DMS 273 treated with DMSO at 0.1 percent for 48 hours (cell line): Measurements from ENCODE around the gene C8G.

Source experiments
- DNase-seq: peaks from one replicate; lab custom pipeline; 2025; lab: John Stamatoyannopoulos, UW

C8G gene

DNA sequence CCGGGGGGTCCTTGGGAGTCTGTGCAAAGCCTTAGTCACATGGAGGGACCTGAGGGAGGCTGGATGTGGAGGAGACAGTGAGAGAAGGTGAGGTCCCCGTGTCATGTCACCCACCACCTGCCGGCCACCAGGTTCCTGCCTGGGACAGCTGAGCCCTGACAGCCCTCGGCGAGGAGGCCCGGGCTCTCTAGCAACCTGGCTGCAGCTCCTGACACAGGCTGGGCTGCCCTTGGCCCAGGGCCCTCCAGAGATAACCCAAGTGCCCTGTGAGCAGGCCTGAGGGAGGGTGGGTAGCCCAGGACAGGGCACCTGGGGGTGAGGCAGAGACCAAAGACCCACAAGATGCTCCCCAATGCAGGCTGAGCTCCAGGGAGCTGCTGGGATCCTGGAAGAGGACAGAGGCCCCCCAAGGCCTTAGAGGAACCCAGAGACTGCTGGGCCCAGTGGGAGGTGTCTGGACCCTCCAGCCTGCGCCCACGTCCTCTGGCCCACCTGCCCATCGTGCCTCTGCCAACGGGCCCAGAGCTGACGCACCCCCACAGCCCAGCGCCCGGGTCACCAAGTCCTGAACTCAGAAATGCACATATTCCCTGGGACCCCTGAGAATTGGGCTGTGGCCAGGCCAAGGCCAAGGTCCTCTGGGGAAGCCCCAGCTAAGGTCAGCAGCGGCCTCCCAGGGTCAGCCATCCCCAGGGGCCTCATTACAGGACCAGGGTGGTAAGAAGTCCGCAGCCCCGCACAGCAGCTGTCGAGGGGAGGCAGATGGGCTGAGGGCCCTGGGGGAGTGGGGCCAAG lies 23.5 kb downstream of the C8G start:
- DNase-seq, result no peak

DNA sequence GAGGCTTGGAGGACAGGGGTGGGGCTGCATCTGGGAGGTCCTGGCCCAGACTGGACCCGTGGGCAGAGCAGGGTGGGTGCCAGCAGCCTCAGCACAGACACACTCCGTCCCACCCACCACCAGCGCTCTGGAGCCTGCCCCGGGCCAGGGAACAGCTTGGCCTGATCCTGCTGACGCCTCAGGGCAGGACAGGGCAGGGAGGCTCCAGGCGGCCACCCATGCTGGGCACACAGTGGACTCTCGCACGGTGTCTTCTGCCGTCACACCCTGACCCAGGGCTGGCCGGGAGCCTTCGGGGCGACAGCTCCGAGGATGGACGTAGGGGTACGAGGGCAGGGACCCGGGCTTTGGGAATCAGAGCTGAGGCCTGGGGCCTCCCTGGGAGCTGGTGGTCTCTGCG lies 24.1 kb downstream of the C8G start:
- DNase-seq, result no peak

DNA sequence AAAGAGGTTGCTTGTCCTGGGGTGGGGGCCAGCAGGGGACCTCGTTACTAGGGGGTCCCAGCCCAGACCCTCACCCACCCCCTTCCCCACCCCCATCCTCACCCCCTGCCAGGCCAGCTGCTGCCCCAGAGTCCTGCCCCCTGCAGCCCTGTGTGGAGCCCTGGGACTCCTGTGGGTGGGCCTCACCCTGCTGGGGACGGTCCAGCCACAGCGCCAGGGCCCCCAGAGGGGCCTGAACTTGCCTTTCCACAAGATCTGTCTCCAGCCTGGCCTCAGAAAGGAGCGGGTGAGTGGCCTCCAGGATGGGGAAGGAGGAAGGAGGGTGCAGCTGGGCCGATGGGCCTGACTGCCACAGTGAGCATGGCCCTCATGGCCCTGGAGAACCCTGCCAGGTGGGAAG lies 24.7 kb downstream of the C8G start:
- DNase-seq, result no peak

DNA sequence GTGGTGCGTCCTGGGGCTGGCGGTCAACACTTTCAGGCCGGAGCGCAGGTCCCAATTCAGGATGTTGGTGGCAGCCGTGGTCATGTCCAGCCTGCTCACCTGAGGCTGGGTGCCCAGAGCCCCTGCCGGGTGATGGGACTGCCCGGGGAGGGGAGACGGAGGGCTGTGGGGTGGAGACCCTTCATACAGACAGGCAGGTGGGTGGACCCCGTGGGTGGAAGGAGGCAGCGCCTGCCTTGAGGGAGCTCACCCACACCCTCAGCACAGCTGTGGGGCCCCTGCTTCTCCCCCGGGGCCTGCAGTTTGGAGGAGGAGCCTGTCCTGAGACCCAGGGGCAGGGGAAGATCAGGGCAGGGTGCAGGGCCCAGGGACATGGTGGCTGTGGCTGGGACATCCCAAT lies 25.3 kb downstream of the C8G start:
- DNase-seq, result no peak

DNA sequence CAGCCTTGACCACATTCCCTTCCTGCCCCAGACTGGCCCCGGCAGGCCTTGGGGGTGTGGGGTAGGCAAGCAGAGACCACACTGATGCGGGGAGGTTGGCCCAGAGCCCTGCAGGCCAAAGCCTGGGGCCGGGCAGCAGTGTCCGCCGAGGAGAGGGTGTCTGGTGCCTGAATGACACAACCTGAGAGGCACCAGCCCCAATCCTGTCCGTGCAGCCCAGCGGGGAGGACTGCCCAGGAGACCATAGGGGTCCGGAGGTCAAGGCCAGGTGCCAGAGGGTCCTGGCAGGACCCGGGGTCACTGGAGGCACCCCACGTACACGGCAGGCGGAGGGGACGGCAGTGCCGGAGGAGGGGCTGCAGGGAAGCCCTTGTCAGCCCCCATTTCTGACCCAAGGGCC lies 26.7 kb downstream of the C8G start:
- DNase-seq, result no peak

DNA sequence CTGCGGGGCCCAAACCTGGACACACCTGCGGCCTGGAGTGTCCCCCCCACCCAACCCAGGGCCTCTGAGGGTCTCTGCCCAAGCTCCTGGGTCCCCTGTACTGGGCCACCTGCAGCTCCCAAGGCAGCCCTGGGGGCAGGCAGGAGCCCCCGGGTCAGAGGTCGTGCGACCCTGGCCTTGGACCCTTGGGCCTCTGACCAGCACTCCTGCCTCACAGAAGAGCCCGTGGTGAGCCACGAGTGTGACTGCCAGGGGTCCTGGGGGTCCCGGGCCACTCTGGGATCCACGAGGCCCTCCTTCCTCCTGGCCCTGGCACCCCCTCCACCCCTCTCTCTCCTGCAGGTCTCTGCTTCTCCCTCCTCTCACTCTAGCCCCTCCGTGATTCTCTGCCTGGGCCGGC lies 27.3 kb downstream of the C8G start:
- no peak for DNase-seq

DNA sequence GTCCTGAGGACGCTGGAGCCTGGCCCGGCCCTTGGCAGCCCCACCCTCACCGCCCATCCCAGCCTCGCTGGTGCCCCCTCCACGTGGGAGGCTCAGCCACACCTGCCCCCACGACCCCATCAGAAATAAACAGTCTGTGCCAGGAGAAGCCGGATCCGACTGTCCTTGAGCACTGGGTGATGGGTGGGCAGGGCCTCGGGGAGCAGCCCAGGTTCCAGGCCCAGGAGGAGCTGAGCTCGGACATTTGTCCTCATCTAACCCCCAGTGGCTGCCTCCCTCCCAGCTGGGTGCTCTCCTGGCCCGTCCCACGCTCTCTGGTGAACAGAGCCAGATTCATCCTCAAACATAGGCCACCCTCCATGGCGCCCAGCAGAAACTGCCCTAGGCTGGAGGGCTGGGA lies 27.7 kb downstream of the C8G start:
- DNase-seq, result no peak

DNA sequence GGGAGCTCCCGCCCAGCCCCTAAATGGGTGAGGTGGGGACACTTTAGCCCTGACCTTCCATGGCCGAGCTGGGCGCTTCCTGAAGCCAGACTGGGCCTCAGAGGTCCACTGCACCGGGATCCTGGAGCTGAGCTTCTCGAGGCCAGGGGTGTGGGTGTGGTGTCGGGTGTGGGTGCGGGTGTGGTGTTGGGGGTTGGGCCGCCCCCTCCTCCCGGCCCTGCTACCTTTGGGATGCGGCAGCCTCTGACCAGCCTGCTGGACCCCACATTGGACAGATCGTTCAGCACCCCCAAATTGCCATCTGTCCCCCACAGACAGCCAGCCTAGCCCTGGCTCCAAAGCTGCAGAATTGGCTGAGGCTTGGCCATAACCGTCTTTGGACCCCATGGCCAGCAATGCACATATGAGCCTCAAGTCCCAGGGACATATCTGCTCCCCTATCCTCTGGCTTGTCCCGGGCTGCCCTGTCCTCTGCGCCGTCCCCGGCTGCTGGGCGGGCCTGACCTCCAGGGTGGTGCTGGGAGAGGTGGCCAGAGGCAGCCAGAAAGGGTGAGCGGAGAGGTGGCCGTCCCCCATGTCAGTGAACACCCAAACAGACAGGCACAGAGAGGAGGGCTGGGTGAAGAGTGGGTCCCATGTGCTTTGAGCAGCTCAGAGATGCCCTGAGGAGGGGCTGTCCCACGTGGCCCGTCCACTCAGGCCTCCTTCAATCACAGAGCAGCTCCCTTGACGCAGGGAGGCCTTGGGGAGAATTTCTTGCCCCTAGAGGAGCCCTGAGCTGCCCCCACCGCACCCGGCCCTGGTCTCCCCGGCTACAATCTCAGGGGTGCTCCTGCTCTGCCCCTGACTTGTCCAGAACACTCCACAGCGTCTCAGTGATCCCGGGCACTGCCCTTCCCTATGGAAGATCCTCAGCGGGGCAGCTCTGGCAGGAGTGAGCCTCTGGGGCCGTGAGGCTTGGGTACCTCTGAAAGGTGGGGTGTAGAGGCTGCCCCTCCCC lies 28.9 kb downstream of the C8G start:
- no peak for DNase-seq

DNA sequence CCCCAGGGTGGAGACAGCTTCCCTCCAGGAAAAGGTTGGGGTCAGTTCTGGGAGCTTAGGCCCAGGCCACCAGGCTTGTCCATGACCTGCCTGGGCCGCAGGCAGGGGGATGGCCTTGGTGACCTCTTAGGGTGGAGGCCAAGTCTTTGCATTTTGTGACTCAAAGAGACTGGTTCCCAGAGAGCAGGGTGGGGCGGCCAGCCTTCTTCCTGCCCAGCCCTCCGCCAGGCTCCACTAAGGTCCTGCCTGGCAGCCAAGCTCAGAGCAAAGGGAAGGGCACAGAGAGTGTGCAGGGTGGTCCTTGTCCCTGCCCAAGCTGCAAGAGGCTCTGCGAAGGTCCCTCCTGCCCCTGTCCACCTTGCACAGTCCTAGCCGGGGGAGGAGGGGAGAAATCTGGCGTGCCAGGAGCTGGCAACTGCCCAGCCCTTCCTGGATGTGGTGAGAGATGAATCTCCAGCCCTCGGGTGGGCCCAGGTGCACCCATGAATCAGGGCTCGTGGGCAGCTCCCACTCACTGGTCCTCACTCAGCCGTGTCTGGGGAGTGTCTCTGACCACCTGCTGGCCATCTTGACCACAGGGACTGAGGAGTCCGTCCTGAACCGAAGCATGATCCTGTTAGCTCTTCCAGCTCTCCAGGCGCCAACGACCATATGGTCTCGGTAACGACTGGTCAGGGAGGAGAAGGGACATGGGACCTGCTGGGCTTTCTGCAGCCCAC lies 29.9 kb downstream of the C8G start:
- DNase-seq, result no peak

DNA sequence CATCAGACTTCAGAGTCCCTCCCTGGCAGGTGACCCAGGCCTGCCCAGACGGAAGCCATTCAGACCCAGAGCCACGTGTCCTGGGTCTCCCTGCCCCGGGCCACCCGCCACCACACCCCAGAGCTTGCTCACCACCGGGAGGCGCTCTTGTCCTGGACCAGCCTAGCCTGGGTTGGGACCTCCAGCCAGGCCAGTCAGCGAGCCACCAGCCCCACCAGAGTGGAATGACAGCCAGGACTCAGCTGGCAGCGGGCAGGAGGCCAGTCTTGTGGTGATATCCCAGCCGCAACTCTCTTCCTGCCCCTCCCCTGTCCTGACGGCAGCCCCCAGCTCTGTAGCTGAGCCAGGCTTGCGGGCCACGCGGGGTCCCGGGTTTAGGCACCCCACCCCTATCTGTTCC lies 30.6 kb downstream of the C8G start:
- DNase-seq, result no peak

DNA sequence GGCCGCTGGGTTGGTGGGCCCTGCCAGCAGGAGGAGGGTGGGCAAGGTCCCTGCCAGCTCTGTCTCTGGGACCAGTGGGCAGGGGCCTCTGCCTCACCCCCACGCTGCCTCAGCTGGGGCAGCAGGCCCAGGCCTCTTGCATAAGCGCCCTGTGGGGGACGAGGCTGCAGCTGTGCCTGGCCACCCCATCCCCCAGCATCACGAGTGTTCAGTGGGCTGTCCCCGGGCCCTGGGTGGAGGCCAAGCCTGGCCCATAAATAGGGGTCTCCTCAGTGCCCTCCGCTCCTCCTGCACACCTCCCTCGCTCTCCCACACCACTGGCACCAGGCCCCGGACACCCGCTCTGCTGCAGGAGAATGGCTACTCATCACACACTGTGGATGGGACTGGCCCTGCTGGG lies 32.2 kb downstream of the C8G start, which contains the start of gene PTGDS:
Gene PTGDS, plus strand, starts transcription at position 282 of the 400 bp plus-strand sequence. Its CDS starts 75 bp downstream, at position 357.
- no peak for DNase-seq

DNA sequence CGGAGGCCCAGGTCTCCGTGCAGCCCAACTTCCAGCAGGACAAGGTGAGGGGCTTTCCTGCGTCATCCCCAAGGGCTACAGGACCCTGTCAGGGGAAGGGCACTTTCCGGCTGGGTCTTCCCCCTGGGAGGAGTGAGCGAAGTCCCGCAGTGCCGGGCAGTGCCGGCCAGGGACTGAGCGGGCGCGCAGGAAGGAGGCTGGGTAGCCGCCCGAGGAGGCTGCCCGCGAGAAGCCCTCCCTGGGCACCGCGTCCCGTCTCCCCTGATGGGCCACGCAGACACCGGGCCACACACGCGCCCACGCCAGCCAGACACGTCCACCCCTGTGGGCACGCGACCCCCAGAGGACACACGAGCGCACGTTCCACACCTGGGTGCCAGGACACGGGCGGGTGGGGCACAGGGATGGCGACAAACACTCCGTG lies 32.6 kb downstream of the C8G start:
- DNase-seq, result no peak

DNA sequence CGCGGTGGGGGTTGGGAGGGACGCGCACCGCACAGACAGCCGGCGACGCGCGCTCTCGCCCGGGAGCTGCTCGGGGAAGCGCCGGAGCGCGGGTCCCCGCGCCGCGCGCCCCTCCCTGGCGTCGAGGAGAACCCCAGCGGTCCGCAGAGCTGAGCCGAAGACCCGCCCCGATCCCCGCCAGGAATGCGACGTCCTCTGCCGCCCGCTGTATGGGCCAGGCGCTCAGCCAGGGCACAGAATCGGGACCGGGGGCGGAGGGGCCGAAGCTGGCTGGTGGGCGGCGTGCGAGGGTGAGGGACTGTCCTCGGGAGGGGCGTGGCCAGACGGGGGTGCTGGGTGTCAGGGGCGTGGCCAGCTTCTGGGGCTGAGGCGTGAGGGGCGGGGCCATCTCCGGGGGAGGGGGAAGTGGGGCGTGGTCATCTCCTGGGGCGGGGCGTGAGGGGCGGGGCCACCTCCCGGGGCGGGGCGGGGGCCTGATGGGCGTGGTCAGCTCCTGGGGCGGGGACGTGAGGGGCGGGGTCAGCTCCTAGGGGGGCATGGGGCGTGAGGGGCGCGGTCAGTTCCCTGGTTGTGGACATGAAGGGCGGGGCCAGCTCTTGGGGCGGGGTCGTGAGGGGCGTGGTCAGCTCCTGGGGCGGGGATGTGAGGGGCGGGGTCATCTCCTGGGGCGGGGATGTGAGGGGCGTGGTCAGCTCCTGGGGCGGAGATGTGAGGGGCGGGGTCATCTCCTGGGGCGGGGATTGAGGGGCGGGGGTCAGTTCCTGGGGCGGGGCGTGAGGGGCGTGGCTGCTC lies 33.2 kb downstream of the C8G start:
- DNase-seq, result no peak

DNA sequence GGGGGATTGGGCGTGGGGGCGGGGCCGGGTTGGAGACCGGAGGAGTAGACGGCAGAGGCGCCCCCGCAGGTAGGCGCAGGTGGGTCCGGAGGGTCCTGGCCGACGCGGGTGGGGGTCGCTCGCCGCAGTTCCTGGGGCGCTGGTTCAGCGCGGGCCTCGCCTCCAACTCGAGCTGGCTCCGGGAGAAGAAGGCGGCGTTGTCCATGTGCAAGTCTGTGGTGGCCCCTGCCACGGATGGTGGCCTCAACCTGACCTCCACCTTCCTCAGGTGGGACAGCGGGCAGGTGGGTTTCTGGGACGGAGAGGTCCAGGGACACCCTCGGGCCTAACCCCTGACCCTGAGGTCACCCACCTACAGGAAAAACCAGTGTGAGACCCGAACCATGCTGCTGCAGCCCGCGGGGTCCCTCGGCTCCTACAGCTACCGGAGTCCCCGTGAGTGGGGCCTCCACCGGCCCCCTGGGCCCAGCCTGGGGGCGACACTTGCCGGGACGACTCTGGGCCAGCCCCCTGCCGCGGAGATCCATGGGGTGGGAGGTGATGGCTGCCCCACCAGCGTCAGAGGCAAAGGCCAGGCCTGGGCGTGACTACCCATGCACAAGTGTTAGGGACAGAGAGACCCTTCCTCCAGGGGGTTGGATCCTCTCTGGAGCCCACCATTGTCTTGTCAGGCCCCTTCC lies 34.0 kb downstream of the C8G start:
- no peak for DNase-seq

DNA sequence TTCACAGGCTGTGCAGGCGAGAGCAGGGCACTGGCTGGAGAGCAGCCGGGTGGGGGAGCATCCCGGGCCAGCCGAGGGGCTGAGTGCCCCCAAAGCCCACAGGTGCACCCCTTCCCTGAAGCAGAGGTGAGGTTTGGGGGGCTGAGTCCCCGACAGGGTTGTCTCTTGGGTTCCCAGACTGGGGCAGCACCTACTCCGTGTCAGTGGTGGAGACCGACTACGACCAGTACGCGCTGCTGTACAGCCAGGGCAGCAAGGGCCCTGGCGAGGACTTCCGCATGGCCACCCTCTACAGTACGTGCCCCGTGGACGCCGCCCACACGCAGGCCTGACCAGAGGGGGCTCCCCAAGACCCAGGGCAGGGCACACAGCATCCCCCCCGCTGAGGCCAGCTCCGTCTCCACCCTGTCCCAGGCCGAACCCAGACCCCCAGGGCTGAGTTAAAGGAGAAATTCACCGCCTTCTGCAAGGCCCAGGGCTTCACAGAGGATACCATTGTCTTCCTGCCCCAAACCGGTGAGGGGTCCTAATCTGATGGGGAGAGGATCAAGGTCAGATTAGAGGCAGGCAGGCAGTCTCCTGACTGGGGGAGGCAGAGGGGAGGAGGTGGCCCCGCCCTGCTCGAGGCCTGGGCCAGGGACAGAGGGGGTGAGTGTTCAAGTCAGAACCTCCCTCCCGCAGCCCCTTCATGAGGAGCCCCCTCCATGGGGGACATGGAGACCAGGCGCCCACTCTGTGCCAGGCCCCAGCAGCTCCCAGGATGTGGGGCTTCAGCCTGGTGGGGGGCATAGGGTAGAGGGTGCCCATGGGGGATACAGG lies 34.9 kb downstream of the C8G start:
- DNase-seq, result no peak

DNA sequence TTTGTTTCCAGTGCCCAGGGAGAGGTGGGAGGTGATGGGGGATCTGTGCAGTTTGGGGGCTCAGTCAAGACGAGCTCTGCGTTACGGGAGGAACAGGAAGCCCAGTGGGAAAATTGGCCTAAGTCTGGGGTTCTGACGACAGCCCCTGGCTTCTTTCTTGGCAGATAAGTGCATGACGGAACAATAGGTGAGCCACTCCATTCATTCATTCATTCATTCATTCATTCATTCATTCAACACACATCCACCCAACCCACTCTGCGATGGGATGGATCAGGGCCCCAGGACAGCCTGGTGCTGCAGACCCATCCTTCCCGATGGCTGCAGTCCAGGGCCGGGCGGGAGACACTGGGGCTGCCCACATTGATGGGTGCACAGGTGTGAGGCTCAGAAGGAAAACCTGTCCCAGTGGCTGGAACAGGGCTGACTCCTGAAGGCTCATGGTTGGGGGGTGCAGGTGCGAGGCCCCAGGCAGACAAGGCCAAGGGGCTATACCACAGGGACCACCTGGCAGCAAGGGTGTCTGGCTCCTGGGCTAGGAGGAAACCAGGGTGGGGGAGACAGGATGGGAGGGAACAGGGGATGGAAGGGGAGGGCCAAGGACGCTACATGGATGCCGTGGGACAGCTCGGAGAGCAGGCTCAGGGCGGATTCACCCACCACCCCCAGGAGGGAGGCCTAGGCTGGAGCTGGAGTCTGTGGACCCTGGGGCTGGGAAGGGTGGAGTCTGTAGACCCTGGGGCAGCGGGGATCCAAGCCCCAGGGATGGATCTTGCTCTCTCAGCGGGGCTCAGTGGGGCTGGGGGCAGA lies 35.8 kb downstream of the C8G start:
- DNase-seq, result no peak

DNA sequence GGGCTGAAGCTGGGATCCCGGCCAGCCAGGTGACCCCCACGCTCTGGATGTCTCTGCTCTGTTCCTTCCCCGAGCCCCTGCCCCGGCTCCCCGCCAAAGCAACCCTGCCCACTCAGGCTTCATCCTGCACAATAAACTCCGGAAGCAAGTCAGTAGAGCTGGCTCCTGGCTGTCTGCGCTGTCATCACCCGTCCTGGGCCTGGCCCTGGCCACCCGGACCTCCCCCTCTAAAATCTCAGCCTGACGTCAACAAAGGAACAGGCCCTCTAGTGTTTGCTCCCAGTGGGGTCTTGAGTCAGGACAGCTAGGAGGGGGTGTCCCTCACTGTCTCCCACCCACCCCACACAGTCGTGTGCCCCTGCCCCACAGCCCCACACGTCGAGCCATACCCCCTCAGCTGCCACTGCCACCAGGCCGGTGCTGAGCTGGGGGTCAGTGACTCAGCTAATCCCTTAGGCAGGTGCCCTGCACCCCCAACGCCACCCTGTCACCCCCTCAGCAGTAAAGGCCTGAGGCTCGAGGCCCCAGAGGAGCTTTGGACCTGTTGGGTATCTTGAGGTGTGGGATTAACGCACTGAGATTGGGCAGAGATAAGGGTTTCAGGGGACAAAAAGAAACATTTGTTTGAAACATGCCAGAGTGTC lies 36.7 kb downstream of the C8G start:
- DNase-seq, result no peak

DNA sequence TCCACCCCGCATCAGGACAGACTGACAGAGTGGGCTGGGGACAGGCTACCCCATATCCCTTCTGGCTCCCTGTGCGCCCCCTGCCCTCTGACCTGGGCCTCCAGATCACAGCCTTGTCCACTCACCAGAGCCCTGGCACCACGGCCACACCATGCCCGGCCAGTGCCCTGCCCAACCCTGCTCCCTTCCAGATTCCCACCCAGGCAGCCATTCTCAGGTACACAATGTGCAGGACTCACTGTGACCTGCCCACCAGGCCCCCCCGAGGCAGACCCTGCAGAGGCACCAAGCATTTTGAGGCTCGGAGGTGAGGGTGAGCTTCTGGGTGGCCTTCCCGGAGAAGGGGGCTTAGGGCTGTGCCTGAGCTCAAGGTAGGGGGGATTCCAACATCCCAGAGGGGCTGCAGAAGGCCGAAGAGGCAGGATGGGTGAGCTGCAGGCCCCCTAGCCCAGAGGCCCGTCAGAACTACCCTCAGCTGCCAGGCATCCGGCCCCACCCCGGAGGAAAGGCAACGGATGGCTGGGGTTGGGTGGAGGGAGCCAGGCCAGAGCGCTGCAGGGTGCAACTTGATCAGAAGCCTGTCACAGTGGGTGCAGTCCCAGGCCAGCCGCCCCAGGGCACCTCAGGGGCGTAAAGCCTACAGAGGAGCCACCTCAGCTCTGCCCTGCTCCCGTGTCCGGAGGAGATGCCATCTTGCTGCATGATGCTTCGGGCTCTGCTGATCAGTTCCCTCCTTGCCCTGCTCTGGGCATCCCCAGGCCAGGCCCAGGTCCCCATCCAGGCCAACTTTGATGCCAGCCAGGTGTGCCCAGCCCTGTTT lies 37.4 kb downstream of the C8G start, which contains the start of gene LCNL1:
Gene LCNL1, plus strand, starts transcription at position 762 of the 820 bp plus-strand sequence. CDS start 594 bp downstream, outside the sequence.
- no peak for DNase-seq
